Muscle layer of colon (tissue), 2 donors: ENCODE measurements around the gene GGT1.
"Not testable (repeated sequence)": the region's sequence is repeated elsewhere in the genome, so short reads cannot be mapped to it uniquely, and the experiment has no call there.

ENCODE experiments used
- H3K27ac ChIP-seq: one replicate; pipeline ENCODE4 v1.7.0; 2013; ENCODE audit warnings: low read depth, mild to moderate bottlenecking, low read length, moderate library complexity
- H3K27me3 ChIP-seq, 2 donors: one replicate each; pipeline ENCODE4 v1.7.0; 2013; ENCODE audit warnings: low read length in 2 of 2, mild to moderate bottlenecking in 2 of 2; ENCODE audit not compliant: insufficient read depth in 2 of 2, control insufficient read depth in 1 of 2
- H3K36me3 ChIP-seq: one replicate; pipeline ENCODE4 v1.7.0; 2013; ENCODE audit warnings: mild to moderate bottlenecking, low read length; ENCODE audit not compliant: insufficient read depth
- H3K4me1 ChIP-seq: one replicate; pipeline ENCODE4 v1.7.0; 2013; ENCODE audit warnings: mild to moderate bottlenecking, low read length; ENCODE audit not compliant: insufficient read depth
- H3K4me3 ChIP-seq, 2 donors: one replicate each; pipeline ENCODE4 v1.7.0; 2013; ENCODE audit warnings: low read length in 2 of 2, low read depth in 1 of 2, mild to moderate bottlenecking in 1 of 2, moderate library complexity in 1 of 2
- H3K9ac ChIP-seq: one replicate; pipeline ENCODE4 v1.7.0; 2013; ENCODE audit warnings: low read length
- H3K9me3 ChIP-seq: one replicate; pipeline ENCODE4 v1.7.0; 2013; ENCODE audit warnings: mild to moderate bottlenecking, low read length
- donor health status: abdominal sarcoma.
- donor health status: Adenocarcinoma of cecum.

The GGT1 gene

DNA sequence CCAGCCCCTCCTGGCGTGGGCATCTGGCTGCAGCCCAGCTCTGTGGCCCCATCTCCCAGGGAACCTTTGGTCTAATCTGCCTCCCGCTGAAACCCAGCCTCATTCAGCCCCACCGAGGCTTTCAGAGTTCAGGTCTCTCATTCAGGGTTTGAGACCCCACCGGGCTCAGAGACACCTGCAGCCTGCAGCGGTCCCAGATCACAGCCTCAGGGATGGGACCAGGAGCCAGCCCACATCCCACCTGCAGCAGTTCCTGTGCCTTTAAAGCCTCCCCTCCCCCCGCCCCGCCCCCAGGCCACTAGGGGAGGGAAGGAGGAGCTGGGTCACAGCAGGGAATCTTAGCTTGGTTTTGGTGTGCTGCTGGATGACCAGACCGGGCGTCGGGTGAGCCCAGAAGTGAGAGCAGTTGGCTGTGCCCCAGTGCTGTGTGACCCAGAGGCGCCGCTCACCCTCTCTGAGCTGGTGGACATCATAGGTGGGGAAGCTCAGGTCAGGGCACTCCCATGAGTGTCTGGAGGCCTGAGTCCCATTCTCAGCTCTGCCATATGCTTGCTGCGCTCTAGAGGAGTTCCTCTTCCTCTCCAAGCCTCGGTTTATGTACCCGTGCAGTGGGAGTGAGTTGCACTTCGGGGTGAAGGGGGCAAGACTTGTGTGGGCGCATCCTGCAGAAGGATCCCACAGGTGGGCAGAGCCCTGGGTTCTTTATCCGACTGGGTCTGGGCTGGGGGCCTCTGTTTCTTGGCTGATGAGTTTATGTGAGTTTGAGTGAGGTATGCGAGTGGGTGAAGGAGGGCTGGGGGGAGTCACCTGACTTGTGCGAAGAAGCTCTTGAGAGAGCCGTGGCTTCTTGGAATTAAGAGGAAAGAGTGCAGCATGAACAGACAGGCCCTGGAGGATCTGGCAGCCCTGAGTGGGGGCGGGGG, at the start of gene GGT1:
Gene GGT1 (plus strand): TSS at position 347 of the 923 bp plus-strand sequence. CDS start 7,889 bp downstream, outside the sequence.
- not testable (repeated sequence) for H3K27me3 ChIP-seq, H3K36me3 ChIP-seq, H3K27ac ChIP-seq, H3K4me1 ChIP-seq, H3K4me3 ChIP-seq, H3K9me3 ChIP-seq, H3K9ac ChIP-seq

DNA sequence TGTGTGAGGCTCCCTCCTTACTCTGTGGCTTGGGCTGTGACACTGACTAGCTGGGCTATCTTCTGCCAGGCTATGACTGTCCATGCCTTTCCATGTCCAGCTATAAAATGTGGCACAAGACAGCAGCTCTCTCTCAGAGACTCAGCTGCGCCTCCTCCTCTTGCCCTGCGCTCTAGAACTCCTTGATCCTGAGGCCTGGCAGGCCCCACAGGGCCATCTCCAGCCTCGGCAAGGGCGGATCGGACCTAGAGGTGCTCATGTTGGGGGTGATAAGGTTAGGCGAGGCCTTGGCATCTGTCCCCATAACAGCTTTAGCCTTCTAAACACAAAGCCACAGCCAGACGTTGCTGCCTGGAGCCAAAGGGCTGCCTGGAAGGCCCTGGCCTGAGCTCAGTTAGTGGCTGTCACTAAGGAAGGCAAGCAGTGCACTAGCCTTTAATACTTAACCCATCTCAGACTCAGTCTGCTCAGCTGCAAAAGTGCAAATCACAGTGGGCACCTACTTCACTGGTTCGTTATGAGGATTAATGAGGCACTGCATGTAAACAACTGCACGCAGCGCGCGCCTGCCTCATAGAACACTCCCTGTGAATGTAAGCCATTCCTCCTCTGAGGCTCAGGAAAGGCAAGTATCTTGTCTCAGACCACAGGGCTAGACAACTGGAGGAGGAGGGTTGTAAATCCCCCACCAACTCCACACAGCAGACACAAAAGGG, 49.2 kb upstream of the GGT1 start:
- Histone ChIP-seq H3K9me3 (no peaks in the 10 kb centered on the region), H3K4me1 (peaks cover 27% of the 10 kb centered on the region), H3K36me3 (peaks cover 18% of the 10 kb centered on the region), H3K27me3 (no peaks in the 10 kb centered on the region), H3K4me3 (peak overlapping the region; percentile 73), H3K27ac (peak overlapping the region; percentile 97), H3K9ac (peak overlapping the region; percentile 85)

DNA sequence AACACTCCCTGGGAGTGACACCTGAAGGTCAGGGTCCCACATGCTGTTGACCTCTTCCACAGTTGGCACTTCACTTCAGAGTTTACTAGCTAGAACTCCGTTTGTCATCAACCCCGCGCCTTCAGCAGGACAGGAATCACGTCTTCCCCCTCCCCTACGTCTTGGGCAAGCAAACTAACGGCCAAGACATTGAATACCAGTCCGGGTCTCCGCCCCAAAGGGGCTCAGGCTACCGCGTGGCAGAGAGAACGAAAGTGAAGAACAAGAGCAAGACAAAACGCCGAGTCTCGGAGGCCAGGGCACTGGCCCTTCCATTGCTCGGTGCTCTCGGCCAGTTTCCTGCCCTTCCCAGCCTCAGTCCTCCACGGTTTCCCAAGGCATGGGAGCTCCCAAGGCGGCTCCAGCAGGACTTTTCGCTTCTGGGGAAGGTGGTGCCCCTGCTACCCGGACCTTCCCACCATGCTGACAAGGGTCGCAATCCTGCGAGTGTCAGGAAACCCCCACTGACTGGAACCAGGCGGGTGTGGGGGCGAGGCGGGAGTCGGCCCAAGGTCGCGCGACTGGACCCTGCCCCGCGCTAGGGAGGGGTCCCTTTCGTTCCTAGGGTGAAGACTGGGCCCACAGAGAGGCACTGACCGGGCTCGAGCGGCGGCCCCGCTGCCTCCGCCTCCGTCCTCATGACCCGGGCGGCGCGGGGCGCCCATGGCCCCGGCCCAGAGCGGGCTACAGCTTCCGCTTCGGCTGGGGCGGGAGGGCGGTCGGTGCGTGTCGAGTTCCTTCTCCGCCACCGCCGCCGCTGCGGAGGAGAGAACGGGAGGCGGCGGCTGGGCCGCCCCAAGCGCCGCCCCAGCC, 48.5 kb upstream of the GGT1 start, which contains the start of gene GUCD1:
Gene GUCD1 (minus strand): TSS at position 826 of the 852 bp plus-strand sequence. CDS start 147 bp downstream, at position 679.
- peak within 1 kb of the TSS; percentile 73 to 99 for H3K4me3 ChIP-seq
- H3K4me1 ChIP-seq = peaks cover 32% of the 10 kb centered on the region
- H3K9me3 ChIP-seq = no peaks in the 10 kb centered on the region
- H3K27me3 ChIP-seq = no peaks in the 10 kb centered on the region
- H3K9ac ChIP-seq = peak within 1 kb of the TSS; percentile 95
- H3K27ac ChIP-seq = peak within 1 kb of the TSS; percentile 97
- H3K36me3 ChIP-seq = peaks cover 26% of the 10 kb centered on the region

DNA sequence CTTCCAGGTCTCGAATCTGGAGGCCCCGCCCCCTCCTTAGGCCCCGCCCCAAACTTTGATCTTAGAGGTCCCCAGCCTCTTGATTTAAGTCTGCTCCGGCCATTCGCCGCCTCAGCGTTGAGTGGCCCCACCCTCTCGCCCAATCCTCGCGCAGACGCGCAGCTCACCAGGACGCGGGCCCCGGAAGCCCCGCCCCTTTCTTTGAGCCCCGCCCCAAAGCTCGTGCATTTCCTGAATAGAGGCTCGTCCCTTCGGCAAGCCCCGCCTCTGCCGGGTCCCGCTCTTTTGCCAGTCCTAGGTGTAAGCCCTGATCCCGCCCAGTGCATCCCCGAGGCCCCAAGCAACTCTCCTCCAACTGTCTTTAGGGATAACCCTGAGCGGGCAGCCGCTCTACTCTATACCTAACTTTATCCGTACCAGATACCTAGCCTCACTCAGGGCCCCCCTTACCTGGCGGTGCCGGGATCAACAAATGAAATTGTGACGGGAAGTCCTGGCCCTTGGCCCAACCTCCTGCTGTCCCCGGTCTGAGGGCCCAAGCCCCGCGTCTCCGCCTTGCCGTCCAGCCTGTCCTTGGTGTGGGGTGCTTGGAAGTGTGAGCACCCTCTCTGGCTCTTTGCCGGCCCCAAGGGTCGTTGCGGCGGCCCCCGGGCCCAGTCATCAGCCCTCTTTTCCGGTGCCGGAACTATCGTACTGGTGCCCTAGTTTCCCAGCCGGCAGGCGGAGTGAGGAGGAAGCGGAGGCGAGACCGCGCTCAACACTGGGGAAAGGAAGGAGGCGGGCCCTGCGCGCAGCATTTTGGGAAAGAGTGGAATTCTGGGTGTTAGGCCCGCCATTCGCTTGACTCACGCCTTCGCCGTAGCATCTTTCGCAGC, 47.6 kb upstream of the GGT1 start, which contains the start of gene SNRPD3:
Gene SNRPD3 (plus strand): TSS at position 835 of the 875 bp plus-strand sequence. CDS start 1,676 bp downstream, outside the sequence.
- H3K27ac ChIP-seq = peak within 1 kb of the TSS; percentile 97
- peak within 1 kb of the TSS; percentile 95 for H3K9ac ChIP-seq
- H3K36me3 ChIP-seq = peaks cover 28% of the 10 kb centered on the region
- H3K4me3 ChIP-seq = peak within 1 kb of the TSS; percentile 73 to 99
- peaks cover 34% of the 10 kb centered on the region for H3K4me1 ChIP-seq
- no peaks in the 10 kb centered on the region for H3K9me3 ChIP-seq
- H3K27me3 ChIP-seq = no peaks in the 10 kb centered on the region

DNA sequence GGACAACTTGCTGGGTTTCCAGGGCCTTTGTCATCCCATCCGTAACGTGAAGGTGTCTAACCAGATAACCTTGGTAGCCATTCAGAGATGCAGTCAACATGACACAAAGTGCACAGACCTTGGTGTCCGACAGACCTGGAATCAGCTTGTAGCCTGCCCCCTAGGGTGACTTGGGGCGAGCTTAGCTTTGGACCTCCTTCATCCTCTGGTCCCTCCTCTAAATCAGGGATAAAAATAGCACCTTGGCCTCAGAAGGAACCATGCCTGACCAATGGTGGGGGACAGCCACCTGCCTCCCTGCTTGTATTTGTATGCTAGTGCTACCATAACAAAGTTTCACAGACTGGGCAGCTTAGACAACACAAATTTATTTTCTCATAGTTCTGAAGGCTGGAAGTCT, 43.5 kb upstream of the GGT1 start:
- H3K27ac ChIP-seq = no peak overlapping the region
- peaks cover 33% of the 10 kb centered on the region for H3K36me3 ChIP-seq
- no peaks in the 10 kb centered on the region for H3K27me3 ChIP-seq
- no peak overlapping the region for H3K4me3 ChIP-seq
- H3K9me3 ChIP-seq = no peaks in the 10 kb centered on the region
- no peak overlapping the region for H3K9ac ChIP-seq
- peaks cover 38% of the 10 kb centered on the region for H3K4me1 ChIP-seq

DNA sequence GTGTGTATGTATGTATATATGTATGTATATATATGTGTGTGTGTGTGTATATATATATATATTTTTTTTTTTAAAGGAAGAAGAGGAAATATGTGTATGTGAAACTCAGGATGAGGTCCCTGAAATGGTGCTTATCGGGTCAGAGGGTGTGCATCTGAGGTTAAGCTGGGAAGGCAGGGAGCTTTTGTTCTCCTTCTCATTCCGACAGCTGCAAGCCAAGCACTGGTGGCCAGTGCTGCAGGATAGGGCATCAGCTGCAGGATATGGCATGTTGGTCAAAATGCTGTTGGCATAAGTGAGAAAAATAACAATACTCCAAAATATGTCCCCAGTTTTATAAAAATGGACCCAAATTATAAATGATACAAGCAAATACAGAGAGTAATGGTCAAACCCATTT, 39.7 kb upstream of the GGT1 start:
- Histone ChIP-seq H3K27me3 (no peaks in the 10 kb centered on the region), H3K36me3 (peaks cover 31% of the 10 kb centered on the region), H3K9me3 (no peaks in the 10 kb centered on the region), H3K9ac (no peak overlapping the region), H3K27ac (no peak overlapping the region), H3K4me1 (peaks cover 37% of the 10 kb centered on the region), H3K4me3 (no peak overlapping the region)

DNA sequence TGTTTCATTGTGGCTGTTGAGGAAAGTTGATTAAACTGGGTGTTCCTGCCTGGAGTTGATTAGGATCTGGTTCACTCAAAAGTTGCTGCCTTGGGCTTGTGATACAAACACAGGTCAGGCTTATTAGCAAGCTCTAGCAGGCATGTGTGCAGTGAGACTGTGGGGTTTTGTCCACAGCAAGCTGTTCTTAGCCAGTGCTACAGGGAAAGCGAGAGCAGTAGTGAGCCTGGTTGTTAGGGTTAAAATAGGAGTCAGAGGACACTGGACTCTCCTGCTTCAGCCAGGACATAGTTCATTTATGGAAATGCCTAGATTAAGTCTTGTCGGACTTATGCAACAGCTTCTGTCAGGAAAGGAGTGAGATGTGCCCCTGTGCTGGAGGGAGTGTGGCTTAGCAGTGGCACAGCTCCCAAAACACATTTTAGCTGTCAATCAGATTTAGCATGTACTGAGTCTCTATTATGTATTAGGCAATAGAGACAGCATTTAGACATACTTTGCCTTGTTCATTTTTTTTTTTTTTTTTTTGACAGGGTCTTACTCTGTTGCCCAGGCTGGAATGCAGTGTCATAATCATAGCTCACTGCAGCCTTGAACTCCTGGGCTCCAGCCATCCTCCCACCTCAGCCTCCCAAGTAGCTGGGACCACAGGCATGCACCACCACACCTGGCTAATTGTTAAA, 38.5 kb upstream of the GGT1 start:
- Histone ChIP-seq H3K9ac (no peak overlapping the region), H3K4me3 (no peak overlapping the region)

DNA sequence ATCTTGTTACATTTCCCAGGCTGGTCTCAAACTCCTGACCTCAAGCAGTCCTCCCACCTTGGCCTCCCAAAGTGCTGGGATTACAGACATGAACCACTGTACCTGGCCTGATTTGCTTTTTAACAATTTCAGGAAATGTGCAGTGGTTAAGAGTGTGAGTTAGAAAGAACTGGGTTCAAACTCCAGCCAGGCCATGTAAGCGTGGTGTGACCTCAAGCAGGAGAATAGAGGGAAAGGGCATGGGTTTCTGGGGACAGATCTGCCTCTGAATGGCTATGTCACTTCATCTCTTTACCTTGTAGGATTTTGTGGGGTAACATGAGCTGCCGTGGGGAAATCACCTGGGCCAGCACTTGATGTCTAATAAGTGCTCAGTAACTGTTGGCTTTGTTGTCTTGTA, 37.9 kb upstream of the GGT1 start:
- no peak overlapping the region for H3K27ac ChIP-seq
- peaks cover 31% of the 10 kb centered on the region for H3K4me1 ChIP-seq
- no peaks in the 10 kb centered on the region for H3K9me3 ChIP-seq
- no peak overlapping the region for H3K9ac ChIP-seq
- H3K4me3 ChIP-seq = no peak overlapping the region
- H3K36me3 ChIP-seq = peaks cover 29% of the 10 kb centered on the region
- no peaks in the 10 kb centered on the region for H3K27me3 ChIP-seq

More for the DNA sequence above, 38.5 kb upstream of the GGT1 start:
- H3K4me1 ChIP-seq = peaks cover 33% of the 10 kb centered on the region
- H3K9me3 ChIP-seq = no peaks in the 10 kb centered on the region
- no peaks in the 10 kb centered on the region for H3K27me3 ChIP-seq
- H3K27ac ChIP-seq = no peak overlapping the region
- H3K36me3 ChIP-seq = peaks cover 26% of the 10 kb centered on the region

DNA sequence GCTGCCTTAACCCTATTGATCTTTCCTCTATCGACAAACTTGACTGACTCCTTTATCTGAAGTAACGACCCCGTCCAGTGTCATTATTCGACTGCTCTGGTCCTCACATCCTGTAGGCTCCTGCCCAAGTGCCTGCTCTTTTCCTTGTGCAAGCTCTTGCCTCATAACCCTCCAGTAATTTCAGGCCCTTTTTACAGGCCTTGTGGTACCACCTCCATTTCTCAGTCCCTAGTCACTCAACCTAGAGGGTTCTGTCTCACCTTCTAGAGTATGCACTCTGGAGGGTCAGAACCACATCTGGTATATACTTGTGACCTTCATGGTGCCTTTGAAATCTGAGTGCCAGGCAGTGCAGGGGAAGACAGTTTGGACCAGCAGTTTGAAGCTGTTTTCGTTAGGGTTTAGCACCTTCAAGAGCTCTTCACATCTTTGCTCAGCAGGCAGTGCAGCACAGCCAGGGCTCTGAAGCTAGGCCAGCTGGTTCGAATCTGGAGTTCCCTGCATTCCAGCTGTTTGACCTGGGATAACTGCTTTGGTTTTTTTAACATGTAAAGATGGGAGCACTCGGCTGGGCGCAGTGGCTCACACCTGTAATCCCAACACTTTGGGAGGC, 36.0 kb upstream of the GGT1 start:
- no peaks in the 10 kb centered on the region for H3K27me3 ChIP-seq
- H3K4me1 ChIP-seq = peaks cover 28% of the 10 kb centered on the region
- no peak overlapping the region for H3K27ac ChIP-seq
- H3K9me3 ChIP-seq = no peaks in the 10 kb centered on the region
- peaks cover 41% of the 10 kb centered on the region for H3K36me3 ChIP-seq
- no peak overlapping the region for H3K4me3 ChIP-seq
- no peak overlapping the region for H3K9ac ChIP-seq
